LHCN-M2 (cell line): ENCODE results near the gene CGNL1. TPM values are rescaled to one million over a fixed set of nuclear protein-coding genes. Genes with fewer than 3 reads are reported as not detected.
A peak's percentile ranks its signal among the peaks of the same experiment; 100 is the strongest.

Experiments
- DNase-seq: peaks from one replicate; pipeline ENCODE4 v3.0.0-alpha.2; 2012; ENCODE audit warnings: low read depth
- total RNA-seq: library from RNA; depleted of rRNA; stranded (reverse); fragments of >200 nt; gene quantifications from 2 replicates; pipeline ENCODE4 v1.2.3, GENCODE V29; 2014

Gene CGNL1
- total RNA-seq, 1 experiment from 2014 or later: 2.0 TPM

GRCh38 chr15:57457726-57458125 lies 81.4 kb downstream of the CGNL1 start:
- DNase-seq: no peak

- no peak for DNase-seq
Observed at GRCh38 chr15:57458356-57458781, 82.1 kb downstream of the CGNL1 start.

GRCh38 chr15:57460208-57460816 lies 84.0 kb downstream of the CGNL1 start:
- no peak for DNase-seq

- DNase-seq: no peak
Observed at GRCh38 chr15:57461541-57461940, 85.2 kb downstream of the CGNL1 start.

- peak; percentile 24 for DNase-seq
Observed at GRCh38 chr15:57462381-57462780, 86.1 kb downstream of the CGNL1 start.

- DNase-seq: no peak
Observed at GRCh38 chr15:57463360-57463759, 87.1 kb downstream of the CGNL1 start.

GRCh38 chr15:57464480-57464879 lies 88.2 kb downstream of the CGNL1 start:
- no peak for DNase-seq

- no peak for DNase-seq
Observed at GRCh38 chr15:57468486-57468885, 92.2 kb downstream of the CGNL1 start.

- DNase-seq: no peak
Observed at GRCh38 chr15:57470543-57470942, 94.2 kb downstream of the CGNL1 start.

- peak; percentile 42 for DNase-seq
Observed at GRCh38 chr15:57472861-57473260, 96.6 kb downstream of the CGNL1 start.

- DNase-seq: peak; percentile 67
Observed at GRCh38 chr15:57476533-57476975, 100.2 kb downstream of the CGNL1 start.

GRCh38 chr15:57477736-57478522 lies 101.6 kb downstream of the CGNL1 start:
- DNase-seq: no peak

GRCh38 chr15:57479005-57479404 lies 102.7 kb downstream of the CGNL1 start:
- DNase-seq: no peak

GRCh38 chr15:57481038-57481705 lies 104.9 kb downstream of the CGNL1 start:
- no peak for DNase-seq

GRCh38 chr15:57485869-57486268 lies 109.6 kb downstream of the CGNL1 start:
- DNase-seq: peak; percentile 92

- DNase-seq: no peak
Observed at GRCh38 chr15:57486833-57487232, 110.5 kb downstream of the CGNL1 start.

GRCh38 chr15:57489122-57489521 lies 112.8 kb downstream of the CGNL1 start:
- no peak for DNase-seq

GRCh38 chr15:57493351-57493750 lies 117.0 kb downstream of the CGNL1 start:
- no peak for DNase-seq

GRCh38 chr15:57494581-57494980 lies 118.3 kb downstream of the CGNL1 start:
- DNase-seq: no peak

GRCh38 chr15:57495041-57495440 lies 118.7 kb downstream of the CGNL1 start:
- DNase-seq: peak; percentile 39

- no peak for DNase-seq
Observed at GRCh38 chr15:57495554-57496165, 119.4 kb downstream of the CGNL1 start.

GRCh38 chr15:57496594-57496945 lies 120.3 kb downstream of the CGNL1 start:
- no peak for DNase-seq
